ENCODE data around the gene RBL2.

RBL2 gene

GRCh38 chr16:53449816-53450517 is 15.7 kb downstream of the RBL2 start:
- ATAC-seq (peak; percentile 58), DNase-seq (no peak)

GRCh38 chr16:53453928-53454327 is 19.7 kb downstream of the RBL2 start:
- ATAC-seq (no peak), DNase-seq (no peak)

GRCh38 chr16:53456625-53457024 is 22.4 kb downstream of the RBL2 start:
- ATAC-seq, result peak; percentile 76
- DNase-seq, result no peak

GRCh38 chr16:53457670-53458069 is 23.4 kb downstream of the RBL2 start:
- ATAC-seq, result peak; percentile 94
- peak; percentile 62 for DNase-seq

GRCh38 chr16:53458635-53459034 is 24.4 kb downstream of the RBL2 start:
- ATAC-seq, result no peak
- no peak for DNase-seq

- no peak for ATAC-seq
- no peak for DNase-seq
These were observed 31.5 kb downstream of the RBL2 start for GRCh38 chr16:53465606-53466280.

- ATAC-seq (no peak), DNase-seq (no peak)
These were observed 42.6 kb downstream of the RBL2 start for GRCh38 chr16:53476867-53477266.

- ATAC-seq, result no peak
These were observed 44.7 kb downstream of the RBL2 start for GRCh38 chr16:53478965-53479364.

GRCh38 chr16:53480394-53480793 is 46.1 kb downstream of the RBL2 start:
- ATAC-seq (no peak), DNase-seq (no peak)

More at GRCh38 chr16:53478965-53479364, 44.7 kb downstream of the RBL2 start:
- no peak for DNase-seq

GRCh38 chr16:53482123-53482522 is 47.9 kb downstream of the RBL2 start:
- ATAC-seq (peak; percentile 65), DNase-seq (no peak)

GRCh38 chr16:53484542-53484941 is 50.3 kb downstream of the RBL2 start:
- ATAC-seq (no peak), DNase-seq (no peak)

GRCh38 chr16:53486230-53486629 is 52.0 kb downstream of the RBL2 start:
- DNase-seq (no peak), ATAC-seq (no peak)

- no peak for DNase-seq
- no peak for ATAC-seq
These were observed 55.5 kb downstream of the RBL2 start for GRCh38 chr16:53489755-53490154.

GRCh38 chr16:53492503-53492902 is 58.2 kb downstream of the RBL2 start:
- no peak for ATAC-seq

GRCh38 chr16:53494636-53495035 is 60.4 kb downstream of the RBL2 start:
- ATAC-seq (no peak), DNase-seq (no peak)

More at GRCh38 chr16:53492503-53492902, 58.2 kb downstream of the RBL2 start:
- no peak for DNase-seq

GRCh38 chr16:53495325-53495724 is 61.1 kb downstream of the RBL2 start:
- DNase-seq (no peak), ATAC-seq (no peak)

- no peak for ATAC-seq
- DNase-seq, result no peak
These were observed 64.7 kb downstream of the RBL2 start for GRCh38 chr16:53498984-53499383.

GRCh38 chr16:53501216-53501859 is 67.1 kb downstream of the RBL2 start:
- ATAC-seq (no peak), DNase-seq (no peak)

- ATAC-seq (peak; percentile 16), DNase-seq (peak; percentile 72)
These were observed 68.3 kb downstream of the RBL2 start, which contains the start of gene AKTIP for GRCh38 chr16:53502331-53503269. Gene AKTIP (minus strand): TSS chr16:53503209. CDS start chr16:53500259, 2,950 bp downstream.

- ATAC-seq (peak; percentile 94), DNase-seq (peak; percentile 99)
These were observed 69.1 kb downstream of the RBL2 start for GRCh38 chr16:53503270-53503923.

- ATAC-seq (no peak), DNase-seq (peak; percentile 36)
These were observed 69.9 kb downstream of the RBL2 start for GRCh38 chr16:53503991-53504663.

Measured in stimulated activated naive CD8-positive, alpha-beta T cell treated with anti-CD3 and anti-CD28 coated beads, Interleukin-15, Interleukin-2, amounts not matched to agents 100 U/mL and 50 U/mL, for 24 hours (primary cell).